T-helper 1 cell treated with Interleukin-12 subunit alpha and Interleukin-12 subunit beta and Interleukin-4 antibody, amounts not matched to agents 30 ng/mL and 1 ng/mL, for 36 hours (primary cell): ENCODE data around the gene HLA-DOB. TPM values are rescaled to one million over a fixed set of nuclear protein-coding genes. Genes with fewer than 3 reads are reported as not detected.

ENCODE experiments used
- intact Hi-C: fragments of 100-400 bp; cut with micrococcal nuclease; formaldehyde crosslinking; loops from one replicate; pipeline ENCODE4 v1.15.1; 2024
- total RNA-seq: library from RNA; stranded (reverse); gene quantifications from 2 replicates; pipeline ENCODE4 v1.2.3, GENCODE V29; 2022

HLA-DOB gene
- total RNA-seq = 7.3 and 8.1 TPM in 2 replicates

DNA sequence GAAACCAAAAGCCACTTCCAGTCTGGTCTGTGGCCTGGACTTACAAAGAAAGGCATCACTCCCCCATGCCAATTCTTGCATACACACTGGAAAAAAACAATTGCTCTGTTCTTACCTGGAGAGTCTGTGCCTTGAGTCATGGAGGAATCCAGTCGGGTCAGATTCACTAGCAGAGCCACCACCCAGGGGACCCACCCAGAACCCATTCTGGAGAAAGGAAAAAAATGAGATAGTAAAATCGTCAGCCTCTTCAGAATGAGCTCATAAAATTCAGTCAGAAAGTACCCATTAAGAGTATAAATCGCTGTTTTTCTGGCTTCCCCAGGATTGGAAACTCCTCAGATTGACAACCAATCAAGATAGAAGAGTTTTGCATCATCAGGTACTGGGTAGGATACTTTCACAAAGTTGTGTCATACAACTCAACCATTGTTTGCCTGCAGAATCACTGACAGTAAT is at the start of gene HLA-DOB:
TSS of gene HLA-DOB (minus strand) at position 257 of the 459 bp plus-strand sequence. CDS start at position 206, 51 bp downstream.
- intact Hi-C loops = no loop called here

GRCh38 chr6:32865724-32866443 is 49.1 kb upstream of the HLA-DOB start:
- intact Hi-C loops = loop anchor here (5.0 kb wide), 1 partner anchor 179 kb away; no protein-coding TSS in a partner anchor

- intact Hi-C loops = no loop called here
Measured at GRCh38 chr6:32862725-32863124, 45.9 kb upstream of the HLA-DOB start.

DNA sequence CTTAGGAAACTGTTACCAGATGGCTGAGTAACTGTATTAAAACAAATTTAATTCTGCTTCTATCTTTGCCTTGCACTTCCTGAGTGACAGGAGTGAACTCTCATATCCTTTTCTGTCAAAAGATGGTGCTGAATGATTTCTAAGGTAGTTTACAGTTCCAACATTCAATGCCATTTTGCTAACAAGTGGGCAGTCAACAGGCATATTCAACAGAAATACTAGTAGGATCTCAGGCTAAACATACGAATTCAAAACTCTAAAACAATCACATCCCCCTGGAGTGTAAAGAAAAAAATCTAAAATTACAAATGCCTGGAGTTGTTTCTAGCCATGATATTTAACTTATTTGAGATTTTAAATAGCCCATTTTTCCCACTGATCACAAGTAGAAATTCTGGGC is 43.9 kb upstream of the HLA-DOB start:
- intact Hi-C loops = no loop called here

DNA sequence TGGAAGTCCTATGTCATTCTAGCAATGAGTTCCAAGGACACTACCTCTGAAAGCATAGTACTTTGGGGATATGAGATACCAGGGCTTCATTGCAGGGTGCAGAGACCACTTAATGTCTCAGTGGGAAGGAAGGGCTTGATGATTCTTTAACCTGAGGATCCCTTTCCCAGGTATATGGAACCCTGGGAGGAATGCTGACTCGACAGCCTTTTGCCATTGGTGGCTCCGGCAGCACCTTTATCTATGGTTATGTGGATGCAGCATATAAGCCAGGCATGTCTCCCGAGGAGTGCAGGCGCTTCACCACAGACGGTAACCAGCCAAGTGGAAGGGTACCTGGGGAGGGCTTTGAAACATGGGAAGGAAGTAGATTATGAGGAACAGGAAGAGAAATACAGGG is 41.4 kb upstream of the HLA-DOB start:
- intact Hi-C loops = loop anchor here (10.0 kb wide), 2 partner anchors 883 to 1193 kb away; partner anchors contain the start of genes C6orf47, CSNK2B, DXO and GPANK1

- intact Hi-C loops = loop anchor here (10.0 kb wide), 2 partner anchors 883 to 1193 kb away; partner anchors contain the start of genes C6orf47, CSNK2B, DXO and GPANK1
Measured at GRCh38 chr6:32857156-32857891, 40.5 kb upstream of the HLA-DOB start.

DNA sequence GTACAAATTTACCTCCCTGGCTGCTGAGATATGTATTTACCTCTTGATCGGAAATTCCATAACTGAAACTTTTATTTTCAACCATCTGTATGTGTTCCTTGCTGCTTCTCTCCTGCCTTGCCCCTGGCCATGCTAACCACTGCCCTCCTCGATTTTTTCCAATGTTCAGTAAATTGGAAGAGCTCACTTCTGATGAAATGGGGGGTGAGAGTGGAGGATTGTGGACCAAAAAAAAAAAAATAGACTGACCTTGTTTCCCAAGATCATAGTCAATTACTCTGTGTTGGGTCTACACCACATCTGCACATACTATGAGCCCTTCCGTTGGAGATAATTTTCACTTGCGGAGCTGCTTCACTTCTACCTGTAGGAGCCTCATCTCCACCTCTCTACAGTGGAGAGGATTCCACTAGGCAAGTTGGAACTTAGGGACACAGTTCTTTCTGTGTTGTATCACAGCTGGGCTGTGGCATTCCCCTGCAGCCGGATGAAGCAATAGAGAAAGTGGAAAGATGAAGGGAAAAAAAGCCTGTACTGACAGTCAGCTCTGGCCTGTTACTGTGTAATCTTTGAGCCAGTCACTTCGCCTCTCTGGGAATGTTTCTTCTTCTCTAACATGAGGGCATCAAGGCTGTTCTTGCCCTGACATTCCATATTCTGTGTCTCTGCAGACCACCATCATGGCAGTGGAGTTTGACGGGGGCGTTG is 38.8 kb upstream of the HLA-DOB start:
- intact Hi-C loops = loop anchor here (10.0 kb wide), 2 partner anchors 881 to 1191 kb away; partner anchors contain the start of genes C6orf47, CSNK2B, DXO and GPANK1

- intact Hi-C loops = loop anchor here (1.0 to 10.0 kb wide), 10 partner anchors 14 to 1190 kb away; partner anchors contain the start of genes C6orf47, CSNK2B, CUTA and DXO
Measured at GRCh38 chr6:32854376-32855178, 37.8 kb upstream of the HLA-DOB start.

DNA sequence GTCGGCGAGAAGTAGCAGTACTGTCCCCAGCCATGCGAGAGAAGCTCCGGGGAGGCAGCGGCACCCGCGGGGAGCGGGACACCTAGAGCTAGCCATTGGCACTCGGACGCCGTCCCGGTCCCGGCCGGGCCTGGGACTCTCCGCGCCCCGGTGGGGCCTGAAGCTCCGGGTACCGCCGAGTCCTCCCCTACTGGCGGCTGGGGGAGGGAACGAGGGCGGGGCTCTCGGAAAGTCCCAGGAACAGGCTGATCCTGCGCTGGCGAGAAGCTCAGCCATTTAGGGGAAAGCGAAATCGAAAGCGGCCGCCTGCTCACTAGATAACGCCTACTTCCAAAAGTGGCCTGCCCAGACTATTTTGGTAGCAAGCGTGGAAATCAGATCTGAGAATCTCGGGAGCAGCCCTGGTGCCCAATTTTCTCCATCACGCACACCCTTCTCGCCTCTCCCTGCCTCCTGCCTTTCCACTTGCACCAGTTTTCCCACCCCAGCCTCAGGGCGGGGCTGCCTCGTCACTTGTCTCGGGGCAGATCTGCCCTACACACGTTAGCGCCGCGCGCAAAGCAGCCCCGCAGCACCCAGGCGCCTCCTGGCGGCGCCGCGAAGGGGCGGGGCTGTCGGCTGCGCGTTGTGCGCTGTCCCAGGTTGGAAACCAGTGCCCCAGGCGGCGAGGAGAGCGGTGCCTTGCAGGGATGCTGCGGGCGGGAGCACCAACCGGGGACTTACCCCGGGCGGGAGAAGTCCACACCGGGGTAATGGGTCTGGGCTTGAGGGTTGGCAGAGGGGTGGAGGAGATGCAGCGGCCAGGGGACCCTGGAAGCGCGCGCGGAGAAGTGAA is 37.0 kb upstream of the HLA-DOB start, which contains the start of the genes PSMB9 and TAP1:
TSS of gene PSMB9 (plus strand) at position 652 of the 835 bp plus-strand sequence. CDS start at position 690, 38 bp downstream.
TSS of gene TAP1 (minus strand) at position 164 of the 835 bp plus-strand sequence. CDS start at position 96, 68 bp downstream.
- intact Hi-C loops = loop anchor here (1.0 to 10.0 kb wide), 11 partner anchors 9 to 1189 kb away; partner anchors contain the start of genes C6orf47, CSNK2B, CUTA and DXO

DNA sequence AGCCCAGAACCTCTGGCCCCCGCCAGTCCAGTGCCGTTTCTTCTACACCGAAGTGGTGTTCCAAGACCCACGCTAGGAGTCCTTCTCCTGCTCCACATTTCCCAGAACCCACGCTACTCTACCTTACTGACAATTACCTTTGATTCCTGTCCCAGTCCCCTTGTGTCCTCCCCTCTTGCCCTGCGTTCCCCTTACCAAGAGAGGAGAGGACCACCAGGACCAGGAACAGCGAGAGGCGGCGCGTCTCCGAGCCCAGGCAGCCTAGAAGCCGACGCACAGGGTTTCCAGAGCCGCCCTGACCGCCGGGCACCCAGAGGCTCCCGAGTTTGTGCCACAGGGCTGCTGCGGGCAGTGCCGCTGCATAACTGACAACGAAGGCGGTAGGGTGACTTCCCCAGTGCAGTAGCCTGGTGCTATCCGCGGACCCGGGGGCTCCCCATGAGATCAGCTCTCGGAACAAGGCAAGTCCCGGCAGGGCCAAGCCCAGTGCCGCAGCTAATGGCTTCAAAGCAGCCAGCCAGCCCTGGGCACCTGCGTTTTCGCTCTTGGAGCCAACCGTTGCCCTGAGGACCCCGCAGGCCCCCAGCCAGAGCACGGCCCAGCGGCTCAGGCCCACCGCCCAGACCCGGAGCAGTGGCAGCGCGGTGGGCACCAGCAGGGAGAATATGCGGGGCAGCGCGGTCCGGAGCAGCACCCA is 36.2 kb upstream of the HLA-DOB start:
- intact Hi-C loops = loop anchor here (1.0 to 10.0 kb wide), 7 partner anchors 9 to 1188 kb away; partner anchors contain the start of genes C6orf47, CSNK2B, CUTA and DXO

GRCh38 chr6:32852018-32852843 is 35.4 kb upstream of the HLA-DOB start:
- intact Hi-C loops = loop anchor here (1.0 to 10.0 kb wide), 6 partner anchors 221 to 1187 kb away; partner anchors contain the start of genes C6orf47, CSNK2B, CUTA and DXO

DNA sequence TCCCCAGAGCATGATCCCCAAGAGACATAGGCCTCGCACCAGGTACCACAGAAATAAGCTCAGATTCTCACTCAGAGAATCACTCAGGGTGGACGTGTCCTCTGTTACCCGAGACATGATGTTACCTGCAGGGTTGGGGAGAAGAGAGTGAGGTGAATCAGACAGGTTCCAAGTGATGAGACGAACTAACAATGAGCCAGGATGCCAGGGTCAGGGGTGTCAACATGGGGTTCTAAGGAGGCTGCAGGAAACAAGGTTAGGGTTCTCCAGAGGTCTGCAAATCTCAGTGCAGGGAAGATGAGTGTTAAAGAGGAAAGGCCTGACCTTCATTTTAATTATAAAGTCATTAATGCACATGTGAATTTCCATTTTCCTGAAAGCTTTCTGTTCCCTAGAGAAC is 34.2 kb upstream of the HLA-DOB start:
- intact Hi-C loops = loop anchor here (5.0 to 10.0 kb wide), 5 partner anchors 351 to 1186 kb away; partner anchors contain the start of genes C6orf47, CSNK2B, CUTA and DXO

GRCh38 chr6:32849126-32849525 is 32.3 kb upstream of the HLA-DOB start:
- intact Hi-C loops = loop anchor here (5.0 to 10.0 kb wide), 2 partner anchors 1024 to 1447 kb away; partner anchors contain the start of genes HSPA1B and MICA

DNA sequence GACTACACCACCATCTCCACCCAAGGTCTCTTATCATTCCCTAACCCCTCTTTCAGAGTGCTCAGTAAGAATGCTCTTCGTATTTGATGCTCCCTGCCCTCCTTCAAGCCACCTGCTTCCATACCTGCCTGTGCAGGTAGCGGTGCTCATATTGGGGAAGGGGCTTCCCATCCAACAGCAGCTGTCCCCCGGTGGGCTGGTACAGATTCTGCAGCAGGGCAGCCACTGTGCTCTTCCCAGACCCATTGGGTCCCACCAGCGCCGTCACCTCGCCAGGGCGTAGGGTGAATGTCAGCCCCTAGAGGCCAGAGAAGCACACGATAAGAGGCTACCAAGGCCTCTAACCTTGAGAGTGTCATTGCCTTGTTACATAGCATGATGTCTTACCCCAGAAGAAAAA is 31.0 kb upstream of the HLA-DOB start:
- intact Hi-C loops = loop anchor here (5.0 to 10.0 kb wide), 2 partner anchors 1023 to 1445 kb away; partner anchors contain the start of genes HSPA1B and MICA

DNA sequence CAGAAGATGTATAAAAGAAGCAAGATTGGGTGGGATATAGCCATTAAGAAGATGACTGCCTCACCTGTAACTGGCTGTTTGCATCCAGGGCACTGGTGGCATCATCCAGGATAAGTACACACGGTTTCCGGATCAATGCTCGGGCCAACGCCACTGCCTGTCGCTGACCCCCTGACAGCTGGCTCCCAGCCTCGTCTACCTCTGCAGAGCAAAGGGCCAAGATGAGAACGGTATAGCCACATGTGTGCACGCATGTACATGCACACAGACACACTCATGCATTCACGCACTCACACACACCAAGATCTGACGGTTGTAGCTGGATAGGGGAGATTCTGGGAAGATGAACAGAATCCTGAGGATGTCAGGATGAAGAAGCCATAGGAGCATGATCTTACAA is 30.2 kb upstream of the HLA-DOB start:
- intact Hi-C loops = loop anchor here (5.0 to 10.0 kb wide), 2 partner anchors 1022 to 1445 kb away; partner anchors contain the start of genes HSPA1B and MICA

- intact Hi-C loops = loop anchor here (2.0 to 10.0 kb wide), 8 partner anchors 403 to 1443 kb away; partner anchors contain the start of genes AGPAT1, B3GALT4, HSPA1B and MICA
Measured at GRCh38 chr6:32845384-32845884, 28.6 kb upstream of the HLA-DOB start.
